Vagina (tissue), 2 donors: ENCODE data around the gene TSPEAR. TPM values are rescaled to one million over a fixed set of nuclear protein-coding genes. Genes with fewer than 3 reads are reported as not detected.
A peak's percentile ranks its signal among the peaks of the same experiment; 100 is the strongest.

Experiments
- DNase-seq, 2 donors: peaks; one replicate each; pipeline ENCODE4 v3.0.0-alpha.2; 2017; ENCODE audit errors: extremely low spot score in 2 of 2
- H3K27ac ChIP-seq: fragments of 200-600 bp; sonication (generic); one replicate; pipeline ENCODE4 v1.5.1; 2019
- H3K27me3 ChIP-seq: fragments of 200-600 bp; sonication (generic); one replicate; pipeline ENCODE4 v1.5.1; 2019
- H3K36me3 ChIP-seq, 2 donors: fragments of 200-600 bp; sonication (generic); one replicate each; pipeline ENCODE4 v1.5.1; 2017 to 2019
- H3K4me1 ChIP-seq: fragments of 200-600 bp; sonication (generic); one replicate; pipeline ENCODE4 v1.5.1; 2019
- H3K4me3 ChIP-seq, 2 donors: fragments of 200-600 bp; sonication (generic); 1 replicate in 1 of 2; 2 replicates in 1 of 2; pipeline ENCODE4 v1.5.1; 2016 to 2019
- H3K9me3 ChIP-seq: fragments of 200-600 bp; sonication (generic); one replicate; pipeline ENCODE4 v1.5.1; 2019
- CTCF ChIP-seq, 3 experiments: fragments of 450-650 bp in 2 of 3; fragments of 200-600 bp in 1 of 3; sonication (generic) in 1 of 3; IDR thresholded peaks; one replicate each; pipeline ENCODE4 v1.5.1; 2017 to 2019; ENCODE audit warnings: antibody characterized with exemption in 3 of 3, mild to moderate bottlenecking in 2 of 3, moderate library complexity in 2 of 3
- POLR2A ChIP-seq, 2 donors: fragments of 450-650 bp; IDR thresholded peaks; one replicate each; pipeline ENCODE4 v1.6.1; 2017; ENCODE audit warnings: antibody characterized with exemption in 2 of 2, mild to moderate bottlenecking in 2 of 2, moderate library complexity in 2 of 2
- POLR2AphosphoS5 ChIP-seq, 2 donors: sonication (generic); formaldehyde crosslinking; IDR thresholded peaks; one replicate each; pipeline ENCODE4 v1.9.0; 2017; ENCODE audit warnings: antibody characterized with exemption in 2 of 2, mild to moderate bottlenecking in 2 of 2, low read depth in 1 of 2; ENCODE audit not compliant: insufficient read depth in 1 of 2
- intact Hi-C: fragments of 100-400 bp; cut with DNase I; formaldehyde crosslinking; loops from one replicate; pipeline ENCODE4 v1.15.1; 2023
- total RNA-seq: library from RNA; depleted of rRNA; stranded (reverse); fragments of >200 nt; gene quantifications from one replicate; pipeline ENCODE4 v1.2.3, GENCODE V29; 2016

The TSPEAR gene
- total RNA-seq, 1 donor from 2014 or later, result not detected

- no peak overlapping the region for H3K27ac ChIP-seq
- H3K4me1 ChIP-seq, result no peaks in the 10 kb centered on the region
- H3K9me3 ChIP-seq, result no peaks in the 10 kb centered on the region
- no peak overlapping the region for H3K4me3 ChIP-seq
- intact Hi-C loops, result no loop called here
- peak; percentile 77 to 93 for DNase-seq
- TF ChIP-seq CTCF (IDR thresholded peaks at IDR 0.05), result no peak
- no peak for TF ChIP-seq POLR2AphosphoS5 (IDR thresholded peaks at IDR 0.05; ENCODE audit: insufficient read depth in 1 of 2, low read depth in 1 of 2)
- no peak for TF ChIP-seq POLR2A (IDR thresholded peaks at IDR 0.05)
- H3K36me3 ChIP-seq, result no peaks in the 10 kb centered on the region
- H3K27me3 ChIP-seq, result peaks cover 12% of the 10 kb centered on the region
Measured at GRCh38 chr21:44702111-44702972, 9.0 kb downstream of the TSPEAR start.

- TF ChIP-seq CTCF (IDR thresholded peaks at IDR 0.05), result no peak
- TF ChIP-seq POLR2AphosphoS5 (IDR thresholded peaks at IDR 0.05; ENCODE audit: insufficient read depth in 1 of 2, low read depth in 1 of 2), result no peak
- TF ChIP-seq POLR2A (IDR thresholded peaks at IDR 0.05), result no peak
- Histone ChIP-seq H3K4me3 (no peak overlapping the region), H3K4me1 (no peaks in the 10 kb centered on the region), H3K27me3 (peaks cover 4% of the 10 kb centered on the region), H3K36me3 (no peaks in the 10 kb centered on the region), H3K27ac (no peak overlapping the region), H3K9me3 (no peaks in the 10 kb centered on the region)
- intact Hi-C loops, result no loop called here
- peak in 1 of 2 donors; percentile 82 for DNase-seq
Measured at GRCh38 chr21:44701541-44701940, 9.8 kb downstream of the TSPEAR start.

GRCh38 chr21:44701023-44701400 lies 10.4 kb downstream of the TSPEAR start:
- Histone ChIP-seq H3K4me1 (no peaks in the 10 kb centered on the region), H3K27me3 (peaks cover 3% of the 10 kb centered on the region), H3K4me3 (no peak overlapping the region), H3K27ac (no peak overlapping the region), H3K36me3 (no peaks in the 10 kb centered on the region), H3K9me3 (no peaks in the 10 kb centered on the region)
- peak in 1 of 2 donors; percentile 40 for DNase-seq
- no peak for TF ChIP-seq POLR2A (IDR thresholded peaks at IDR 0.05)
- no peak for TF ChIP-seq POLR2AphosphoS5 (IDR thresholded peaks at IDR 0.05; ENCODE audit: insufficient read depth in 1 of 2, low read depth in 1 of 2)
- TF ChIP-seq CTCF (IDR thresholded peaks at IDR 0.05), result no peak
- intact Hi-C loops, result no loop called here

GRCh38 chr21:44700101-44701022 lies 11.0 kb downstream of the TSPEAR start:
- Histone ChIP-seq H3K4me3 (no peak overlapping the region), H3K36me3 (no peaks in the 10 kb centered on the region), H3K27ac (no peak overlapping the region), H3K9me3 (no peaks in the 10 kb centered on the region), H3K4me1 (no peaks in the 10 kb centered on the region), H3K27me3 (peaks cover 3% of the 10 kb centered on the region)
- TF ChIP-seq CTCF (IDR thresholded peaks at IDR 0.05) (no peak), POLR2AphosphoS5 (IDR thresholded peaks at IDR 0.05; ENCODE audit: insufficient read depth in 1 of 2, low read depth in 1 of 2) (no peak), POLR2A (IDR thresholded peaks at IDR 0.05) (no peak)
- peak; percentile 42 to 87 for DNase-seq
- intact Hi-C loops, result no loop called here
